Activated T-helper 2 cell treated with anti-CD3 and anti-CD28 coated beads, Interferon-gamma antibody, Interleukin-2, Interleukin-4, amounts not matched to agents 10 μg/mL and 5 μg/mL and 100 μg/mL, durations not matched to agents 14 hours and 24 hours and 36 hours (primary cell): ENCODE results near the gene PCDHGC3. TPM values are rescaled to one million over a fixed set of nuclear protein-coding genes. Genes with fewer than 3 reads are reported as not detected.

Source experiments
- DNase-seq: peaks from one replicate; pipeline ENCODE4 v3.0.0; 2021; ENCODE audit warnings: low spot score
- H3K27ac Mint-ChIP-seq: one replicate; pipeline ENCODE4 v1.8.0; 2021; ENCODE audit warnings: mixed read lengths
- H3K27me3 Mint-ChIP-seq: one replicate; pipeline ENCODE4 v1.8.0; 2021; ENCODE audit warnings: low read depth, mixed read lengths
- H3K36me3 Mint-ChIP-seq: one replicate; pipeline ENCODE4 v1.8.0; 2021; ENCODE audit warnings: low read depth, mixed read lengths
- H3K4me1 Mint-ChIP-seq: one replicate; pipeline ENCODE4 v1.8.0; 2021; ENCODE audit warnings: low read depth, mixed read lengths
- H3K4me3 Mint-ChIP-seq: one replicate; pipeline ENCODE4 v1.8.0; 2021; ENCODE audit warnings: low read depth, mild to moderate bottlenecking, moderate library complexity, mixed read lengths
- H3K9me3 Mint-ChIP-seq: one replicate; pipeline ENCODE4 v1.8.0; 2021; ENCODE audit warnings: mixed read lengths
- intact Hi-C: fragments of 100-400 bp; cut with micrococcal nuclease; formaldehyde crosslinking; loops from one replicate; pipeline ENCODE4 v1.15.1; 2023
- total RNA-seq: library from RNA; stranded (reverse); gene quantifications from 2 replicates; pipeline ENCODE4 v1.2.3, GENCODE V29; 2022

PCDHGC3 gene
- total RNA-seq, 1 donor from 2014 or later, result 0.21 TPM

GRCh38 chr5:141503681-141504080, 27.9 kb downstream of the PCDHGC3 start:
- no peak overlapping the region for H3K27ac Mint-ChIP-seq
- H3K36me3 Mint-ChIP-seq, result no peaks in the 10 kb centered on the region
- H3K27me3 Mint-ChIP-seq, result peaks cover 2% of the 10 kb centered on the region
- intact Hi-C loops, result no loop called here
- H3K9me3 Mint-ChIP-seq, result no peaks in the 10 kb centered on the region
- H3K4me3 Mint-ChIP-seq, result no peak overlapping the region
- peaks cover 2% of the 10 kb centered on the region for H3K4me1 Mint-ChIP-seq
- DNase-seq, result no peak

GRCh38 chr5:141504216-141504615, 28.4 kb downstream of the PCDHGC3 start:
- DNase-seq, result no peak
- peaks cover 4% of the 10 kb centered on the region for H3K4me1 Mint-ChIP-seq
- no peaks in the 10 kb centered on the region for H3K9me3 Mint-ChIP-seq
- intact Hi-C loops, result no loop called here
- H3K27ac Mint-ChIP-seq, result no peak overlapping the region
- no peaks in the 10 kb centered on the region for H3K36me3 Mint-ChIP-seq
- no peaks in the 10 kb centered on the region for H3K27me3 Mint-ChIP-seq
- H3K4me3 Mint-ChIP-seq, result no peak overlapping the region

- DNase-seq, result no peak
- H3K27ac Mint-ChIP-seq, result no peak overlapping the region
- peaks cover 9% of the 10 kb centered on the region for H3K4me1 Mint-ChIP-seq
- no peaks in the 10 kb centered on the region for H3K27me3 Mint-ChIP-seq
- intact Hi-C loops, result no loop called here
- no peak overlapping the region for H3K4me3 Mint-ChIP-seq
- no peaks in the 10 kb centered on the region for H3K9me3 Mint-ChIP-seq
- no peaks in the 10 kb centered on the region for H3K36me3 Mint-ChIP-seq
Observed at GRCh38 chr5:141506381-141507155, 30.8 kb downstream of the PCDHGC3 start.

GRCh38 chr5:141507387-141508091, 31.8 kb downstream of the PCDHGC3 start:
- Mint-ChIP-seq H3K9me3 (no peaks in the 10 kb centered on the region), H3K27me3 (no peaks in the 10 kb centered on the region), H3K4me3 (no peak overlapping the region), H3K4me1 (peaks cover 9% of the 10 kb centered on the region), H3K36me3 (no peaks in the 10 kb centered on the region), H3K27ac (no peak overlapping the region)
- no peak for DNase-seq
- intact Hi-C loops, result no loop called here

GRCh38 chr5:141508440-141508797, 32.7 kb downstream of the PCDHGC3 start:
- intact Hi-C loops, result no loop called here
- no peak for DNase-seq
- Mint-ChIP-seq H3K27ac (no peak overlapping the region), H3K4me3 (no peak overlapping the region), H3K9me3 (no peaks in the 10 kb centered on the region), H3K27me3 (no peaks in the 10 kb centered on the region), H3K36me3 (peaks cover 4% of the 10 kb centered on the region), H3K4me1 (peaks cover 15% of the 10 kb centered on the region)

- Mint-ChIP-seq H3K27me3 (no peaks in the 10 kb centered on the region), H3K36me3 (peaks cover 4% of the 10 kb centered on the region), H3K4me1 (peaks cover 20% of the 10 kb centered on the region), H3K4me3 (no peak overlapping the region), H3K27ac (no peak overlapping the region), H3K9me3 (no peaks in the 10 kb centered on the region)
- DNase-seq, result no peak
- intact Hi-C loops, result no loop called here
Observed at GRCh38 chr5:141508798-141509611, 33.2 kb downstream of the PCDHGC3 start.

- no peak overlapping the region for H3K27ac Mint-ChIP-seq
- peaks cover 4% of the 10 kb centered on the region for H3K36me3 Mint-ChIP-seq
- no peak for DNase-seq
- intact Hi-C loops, result loop anchor here (5.0 kb wide), 3 partner anchors 33 to 153 kb away; partner anchors contain the start of genes PCDHGA4, PCDHGB2 and PCDHGC3
- H3K4me3 Mint-ChIP-seq, result no peak overlapping the region
- H3K9me3 Mint-ChIP-seq, result no peaks in the 10 kb centered on the region
- no peaks in the 10 kb centered on the region for H3K27me3 Mint-ChIP-seq
- peaks cover 27% of the 10 kb centered on the region for H3K4me1 Mint-ChIP-seq
Observed at GRCh38 chr5:141510160-141510559, 34.4 kb downstream of the PCDHGC3 start.

DNA sequence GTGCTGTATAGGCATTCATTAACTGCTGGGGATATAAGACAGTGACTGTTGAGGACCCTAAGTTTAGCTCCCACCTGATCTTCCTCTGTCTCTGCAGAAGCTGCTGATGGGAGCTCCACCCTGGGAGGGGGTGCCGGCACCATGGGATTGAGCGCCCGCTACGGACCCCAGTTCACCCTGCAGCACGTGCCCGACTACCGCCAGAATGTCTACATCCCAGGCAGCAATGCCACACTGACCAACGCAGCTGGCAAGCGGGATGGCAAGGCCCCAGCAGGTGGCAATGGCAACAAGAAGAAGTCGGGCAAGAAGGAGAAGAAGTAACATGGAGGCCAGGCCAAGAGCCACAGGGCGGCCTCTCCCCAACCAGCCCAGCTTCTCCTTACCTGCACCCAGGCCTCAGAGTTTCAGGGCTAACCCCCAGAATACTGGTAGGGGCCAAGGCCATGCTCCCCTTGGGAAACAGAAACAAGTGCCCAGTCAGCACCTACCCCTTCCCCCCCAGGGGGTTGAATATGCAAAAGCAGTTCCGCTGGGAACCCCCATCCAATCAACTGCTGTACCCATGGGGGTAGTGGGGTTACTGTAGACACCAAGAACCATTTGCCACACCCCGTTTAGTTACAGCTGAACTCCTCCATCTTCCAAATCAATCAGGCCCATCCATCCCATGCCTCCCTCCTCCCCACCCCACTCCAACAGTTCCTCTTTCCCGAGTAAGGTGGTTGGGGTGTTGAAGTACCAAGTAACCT, 35.3 kb downstream of the PCDHGC3 start:
- no peak for DNase-seq
- Mint-ChIP-seq H3K4me3 (no peak overlapping the region), H3K36me3 (peaks cover 12% of the 10 kb centered on the region), H3K4me1 (peaks cover 28% of the 10 kb centered on the region), H3K9me3 (no peaks in the 10 kb centered on the region), H3K27ac (no peak overlapping the region), H3K27me3 (no peaks in the 10 kb centered on the region)
- intact Hi-C loops, result loop anchor here (5.0 kb wide), 3 partner anchors 34 to 154 kb away; partner anchors contain the start of genes PCDHGA4, PCDHGB2 and PCDHGC3

DNA sequence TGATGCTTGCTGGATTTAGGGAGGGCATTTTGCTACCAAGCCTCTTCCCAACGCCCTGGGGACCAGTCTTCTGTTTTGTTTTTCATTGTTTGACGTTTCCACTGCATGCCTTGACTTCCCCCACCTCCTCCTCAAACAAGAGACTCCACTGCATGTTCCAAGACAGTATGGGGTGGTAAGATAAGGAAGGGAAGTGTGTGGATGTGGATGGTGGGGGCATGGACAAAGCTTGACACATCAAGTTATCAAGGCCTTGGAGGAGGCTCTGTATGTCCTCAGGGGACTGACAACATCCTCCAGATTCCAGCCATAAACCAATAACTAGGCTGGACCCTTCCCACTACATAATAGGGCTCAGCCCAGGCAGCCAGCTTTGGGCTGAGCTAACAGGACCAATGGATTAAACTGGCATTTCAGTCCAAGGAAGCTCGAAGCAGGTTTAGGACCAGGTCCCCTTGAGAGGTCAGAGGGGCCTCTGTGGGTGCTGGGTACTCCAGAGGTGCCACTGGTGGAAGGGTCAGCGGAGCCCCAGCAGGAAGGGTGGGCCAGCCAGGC, 36.1 kb downstream of the PCDHGC3 start:
- intact Hi-C loops, result loop anchor here (2.0 to 5.0 kb wide), 5 partner anchors 35 to 185 kb away; partner anchors contain the start of genes PCDHGA10, PCDHGA4, PCDHGB2 and PCDHGC3
- Mint-ChIP-seq H3K4me3 (no peak overlapping the region), H3K9me3 (no peaks in the 10 kb centered on the region), H3K4me1 (peaks cover 28% of the 10 kb centered on the region), H3K27me3 (no peaks in the 10 kb centered on the region), H3K36me3 (peaks cover 21% of the 10 kb centered on the region), H3K27ac (no peak overlapping the region)
- DNase-seq, result no peak

- Mint-ChIP-seq H3K27ac (peak overlapping the region; percentile 83), H3K27me3 (no peaks in the 10 kb centered on the region), H3K9me3 (no peaks in the 10 kb centered on the region), H3K4me1 (peaks cover 30% of the 10 kb centered on the region), H3K36me3 (peaks cover 26% of the 10 kb centered on the region), H3K4me3 (peak overlapping the region; percentile 78)
- peak; percentile 73 for DNase-seq
- intact Hi-C loops, result loop anchor here (2.0 to 5.0 kb wide), 5 partner anchors 35 to 186 kb away; partner anchors contain the start of genes PCDHGA10, PCDHGA4, PCDHGB2 and PCDHGC3
Observed at GRCh38 chr5:141512390-141512910, 36.7 kb downstream of the PCDHGC3 start.

- H3K4me3 Mint-ChIP-seq, result peak overlapping the region; percentile 78
- H3K9me3 Mint-ChIP-seq, result no peaks in the 10 kb centered on the region
- H3K36me3 Mint-ChIP-seq, result peaks cover 32% of the 10 kb centered on the region
- H3K27me3 Mint-ChIP-seq, result no peaks in the 10 kb centered on the region
- H3K27ac Mint-ChIP-seq, result peak overlapping the region; percentile 83
- intact Hi-C loops, result loop anchor here (1.0 to 5.0 kb wide), 6 partner anchors 8 to 186 kb away; partner anchors contain the start of genes PCDHGA10, PCDHGA4, PCDHGB2 and PCDHGC3
- H3K4me1 Mint-ChIP-seq, result peaks cover 30% of the 10 kb centered on the region
- DNase-seq, result no peak
Observed at GRCh38 chr5:141512911-141513626, 37.3 kb downstream of the PCDHGC3 start.
